Upper lobe of right lung (tissue), 1 donor: ENCODE measurements around the gene LSM8. TPM values are rescaled to one million over a fixed set of nuclear protein-coding genes. Genes with fewer than 3 reads are reported as not detected.
A peak's percentile ranks its signal among the peaks of the same experiment; 100 is the strongest.

Source experiments
- ATAC-seq: fragments of 200-7000 bp; cut with Tn5 transposase; one replicate; pipeline ENCODE4 v1.9.1; 2020; ENCODE audit warnings: mild to moderate bottlenecking, moderate library complexity
- DNase-seq: peaks from one replicate; pipeline ENCODE4 v3.0.0-alpha.2; 2020
- H3K27ac ChIP-seq: fragments of 200-600 bp; one replicate; pipeline ENCODE4 v1.8.0; 2022
- H3K27me3 ChIP-seq: fragments of 200-600 bp; one replicate; pipeline ENCODE4 v1.8.0; 2022; ENCODE audit warnings: mild to moderate bottlenecking
- H3K36me3 ChIP-seq: fragments of 200-600 bp; one replicate; pipeline ENCODE4 v1.8.0; 2022
- H3K4me1 ChIP-seq: fragments of 200-600 bp; one replicate; pipeline ENCODE4 v1.8.0; 2022
- H3K4me3 ChIP-seq: fragments of 200-600 bp; one replicate; pipeline ENCODE4 v1.8.0; 2022; ENCODE audit warnings: mild to moderate bottlenecking
- H3K9me3 ChIP-seq: fragments of 200-600 bp; one replicate; pipeline ENCODE4 v1.8.0; 2022
- intact Hi-C: fragments of 100-400 bp; cut with DNase I; formaldehyde crosslinking; loops from one replicate; pipeline ENCODE4 v1.11.0; 2022
- total RNA-seq: library from RNA; stranded (reverse); fragmentation: NEBNext Ultra II Directional; extraction: Animal tissue kit (Norgen Biotek cat#: 25700); gene quantifications from one replicate; pipeline ENCODE4 v1.2.1, GENCODE V29; 2021
- TF ChIP-seq, protein P1 (sequence below): fragments of 200-600 bp; IDR thresholded peaks from one replicate; pipeline ENCODE4 v1.8.0; 2022; ENCODE audit warnings: antibody characterized with exemption
- donor health status: DM: no; HTN: yes; CAD: no; lungs with severe emphysema.

Gene LSM8
- total RNA-seq, 1 donor from 2014 or later = 28.3 TPM

DNA sequence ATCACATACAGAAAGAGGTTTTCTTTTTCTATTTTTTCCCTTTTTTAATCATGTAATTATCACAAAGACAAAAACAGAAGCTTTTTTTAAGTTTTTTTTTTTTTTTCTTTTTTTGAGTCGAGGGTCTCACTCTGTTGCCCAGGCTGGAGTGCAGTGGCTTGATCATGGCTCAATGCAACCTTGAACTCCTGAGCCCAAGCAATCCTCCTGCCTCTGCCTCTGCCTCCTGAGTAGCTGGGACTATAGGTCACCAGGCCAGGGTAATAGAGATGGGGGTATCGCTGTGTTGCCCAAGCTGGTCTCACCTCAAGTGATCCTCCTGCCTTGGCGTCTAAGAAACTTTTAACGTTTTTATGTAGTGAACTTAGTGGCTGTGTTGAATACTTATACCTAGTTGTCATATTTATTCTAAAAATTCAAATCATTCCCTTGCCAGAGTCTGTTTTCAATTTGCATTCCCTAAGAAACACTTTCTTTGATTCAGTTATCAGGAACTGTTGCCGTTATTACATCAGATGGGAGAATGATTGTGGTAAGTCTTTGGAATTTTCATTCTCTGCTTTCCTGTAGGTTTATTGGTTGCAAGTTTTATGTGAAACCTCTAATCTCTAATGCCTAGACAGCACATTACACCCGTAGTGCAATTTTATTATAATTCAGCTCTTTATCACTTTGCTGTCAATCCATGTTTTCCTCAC is 1.3 kb downstream of the LSM8 start:
- DNase-seq (no peak), ATAC-seq (no peak)
- no peaks in the 10 kb centered on the region for H3K27me3 ChIP-seq
- H3K36me3 ChIP-seq = peaks cover 30% of the 10 kb centered on the region
- no peaks in the 10 kb centered on the region for H3K9me3 ChIP-seq
- TF ChIP-seq, protein P1, sequence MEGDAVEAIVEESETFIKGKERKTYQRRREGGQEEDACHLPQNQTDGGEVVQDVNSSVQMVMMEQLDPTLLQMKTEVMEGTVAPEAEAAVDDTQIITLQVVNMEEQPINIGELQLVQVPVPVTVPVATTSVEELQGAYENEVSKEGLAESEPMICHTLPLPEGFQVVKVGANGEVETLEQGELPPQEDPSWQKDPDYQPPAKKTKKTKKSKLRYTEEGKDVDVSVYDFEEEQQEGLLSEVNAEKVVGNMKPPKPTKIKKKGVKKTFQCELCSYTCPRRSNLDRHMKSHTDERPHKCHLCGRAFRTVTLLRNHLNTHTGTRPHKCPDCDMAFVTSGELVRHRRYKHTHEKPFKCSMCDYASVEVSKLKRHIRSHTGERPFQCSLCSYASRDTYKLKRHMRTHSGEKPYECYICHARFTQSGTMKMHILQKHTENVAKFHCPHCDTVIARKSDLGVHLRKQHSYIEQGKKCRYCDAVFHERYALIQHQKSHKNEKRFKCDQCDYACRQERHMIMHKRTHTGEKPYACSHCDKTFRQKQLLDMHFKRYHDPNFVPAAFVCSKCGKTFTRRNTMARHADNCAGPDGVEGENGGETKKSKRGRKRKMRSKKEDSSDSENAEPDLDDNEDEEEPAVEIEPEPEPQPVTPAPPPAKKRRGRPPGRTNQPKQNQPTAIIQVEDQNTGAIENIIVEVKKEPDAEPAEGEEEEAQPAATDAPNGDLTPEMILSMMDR = no peak
- intact Hi-C loops = no loop called here
- H3K4me3 ChIP-seq = peak overlapping the region; percentile 74
- H3K27ac ChIP-seq = no peak overlapping the region
- peaks cover 23% of the 10 kb centered on the region for H3K4me1 ChIP-seq

DNA sequence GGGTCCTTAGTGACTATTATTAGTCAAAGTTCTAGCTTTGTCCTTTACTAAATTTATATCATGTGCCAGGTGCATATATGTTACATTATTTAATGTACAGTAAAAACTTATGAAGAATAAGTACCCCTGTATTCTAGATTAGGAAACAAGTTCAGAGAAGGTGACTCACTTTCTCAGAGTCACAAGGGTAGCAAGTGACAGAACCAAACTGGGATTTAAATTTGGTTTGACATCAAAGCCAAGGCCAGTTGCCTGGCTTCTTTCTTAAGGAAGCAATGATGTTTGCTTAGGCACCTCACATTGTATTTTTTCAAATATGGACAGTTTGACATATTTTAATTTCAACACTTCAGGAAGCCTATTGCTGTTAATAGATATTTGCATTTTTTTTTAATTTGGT is 2.5 kb downstream of the LSM8 start:
- ATAC-seq = no peak
- no peaks in the 10 kb centered on the region for H3K9me3 ChIP-seq
- TF ChIP-seq, protein P1 = no peak
- H3K36me3 ChIP-seq = peaks cover 37% of the 10 kb centered on the region
- H3K27ac ChIP-seq = no peak overlapping the region
- no peak for DNase-seq
- intact Hi-C loops = no loop called here
- no peak overlapping the region for H3K4me3 ChIP-seq
- H3K4me1 ChIP-seq = peaks cover 23% of the 10 kb centered on the region
- no peaks in the 10 kb centered on the region for H3K27me3 ChIP-seq

DNA sequence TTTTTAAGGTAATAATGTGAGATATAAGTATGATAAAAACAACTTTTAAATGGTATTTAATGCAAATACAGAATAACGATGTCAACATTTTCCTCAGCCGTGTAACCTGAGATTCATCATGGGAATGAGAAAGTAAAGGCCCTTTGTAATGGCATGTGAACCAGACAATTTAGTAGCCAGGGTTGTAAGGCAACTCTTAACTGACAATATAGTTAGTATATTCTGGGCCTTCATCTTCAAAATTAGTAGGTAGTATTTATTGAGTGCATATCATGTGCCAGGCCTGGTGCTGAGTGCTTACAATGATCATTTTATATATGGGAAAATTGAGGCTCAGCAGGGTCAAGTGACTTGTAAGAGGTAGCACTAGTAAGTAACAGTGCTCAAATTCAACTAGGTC is 10.6 kb downstream of the LSM8 start:
- DNase-seq (no peak), ATAC-seq (no peak)
- Histone ChIP-seq H3K4me3 (no peak overlapping the region), H3K27ac (no peak overlapping the region), H3K9me3 (no peaks in the 10 kb centered on the region), H3K27me3 (no peaks in the 10 kb centered on the region), H3K36me3 (peaks cover 36% of the 10 kb centered on the region), H3K4me1 (no peaks in the 10 kb centered on the region)
- TF ChIP-seq, protein P1 = no peak
- intact Hi-C loops = no loop called here

DNA sequence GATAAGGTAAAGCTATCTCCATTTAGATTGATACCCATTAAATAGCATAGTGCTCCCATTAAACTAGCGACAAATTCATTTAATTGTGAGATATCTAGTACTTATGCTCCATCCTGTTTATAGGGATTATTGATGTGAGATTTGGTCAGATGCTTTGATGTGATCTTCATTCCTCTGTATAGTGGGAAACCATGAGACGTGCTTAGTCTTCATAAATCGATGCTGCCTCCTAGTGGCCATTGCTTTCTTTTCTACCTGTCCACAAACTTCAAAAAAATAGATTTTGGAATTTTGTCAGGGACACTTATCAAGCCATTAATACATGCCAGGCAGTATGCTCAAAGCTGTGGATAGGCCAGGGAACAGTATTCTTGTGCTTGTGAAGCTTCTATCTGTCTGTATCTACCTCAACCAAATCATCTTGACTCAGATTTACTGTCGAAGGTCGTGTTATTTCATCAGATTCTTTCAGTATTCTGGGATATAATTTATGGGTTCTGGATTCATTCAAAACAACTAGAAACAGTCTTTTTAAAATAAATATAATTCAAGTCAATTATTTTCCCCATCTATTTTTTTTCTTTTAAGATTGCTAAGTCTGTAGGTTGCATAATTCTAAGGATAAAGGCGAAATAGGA is 12.0 kb downstream of the LSM8 start:
- ATAC-seq (peak; percentile 85), DNase-seq (no peak)
- H3K27ac ChIP-seq = no peak overlapping the region
- H3K4me3 ChIP-seq = no peak overlapping the region
- H3K36me3 ChIP-seq = peaks cover 23% of the 10 kb centered on the region
- no peaks in the 10 kb centered on the region for H3K4me1 ChIP-seq
- H3K27me3 ChIP-seq = no peaks in the 10 kb centered on the region
- no peaks in the 10 kb centered on the region for H3K9me3 ChIP-seq
- intact Hi-C loops = no loop called here
- TF ChIP-seq, protein P1 = peak; percentile 72

DNA sequence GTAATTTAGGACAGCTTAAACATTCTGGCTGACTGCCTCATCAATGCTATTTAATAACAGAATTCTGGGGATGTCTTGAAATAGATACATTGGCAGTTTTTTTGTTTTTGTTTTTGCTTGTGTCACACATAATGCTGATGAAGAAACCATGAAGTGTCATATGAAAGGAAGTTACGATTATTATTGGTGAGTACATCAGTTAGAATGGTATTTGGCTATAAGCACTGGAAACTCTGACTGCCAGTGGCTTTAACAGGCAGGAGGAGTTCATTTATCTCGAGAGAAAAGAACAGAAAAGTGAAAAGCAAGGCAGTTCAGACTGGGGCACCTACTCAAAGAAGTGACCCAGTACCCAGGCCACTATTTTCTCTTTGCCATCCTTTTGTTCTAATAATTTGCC is 18.1 kb downstream of the LSM8 start:
- Histone ChIP-seq H3K4me1 (no peaks in the 10 kb centered on the region), H3K27me3 (no peaks in the 10 kb centered on the region), H3K27ac (no peak overlapping the region), H3K36me3 (no peaks in the 10 kb centered on the region), H3K4me3 (no peak overlapping the region), H3K9me3 (no peaks in the 10 kb centered on the region)
- intact Hi-C loops = no loop called here
- no peak for DNase-seq
- no peak for ATAC-seq
- TF ChIP-seq, protein P1 = no peak
